MM.1S (cell line): ENCODE results near the gene CASTOR1.

Source experiments
- DNase-seq: peaks from one replicate; pipeline ENCODE4 v3.0.0-alpha.2; 2015
- H2AFZ ChIP-seq: fragments of 300-600 bp; sonication (generic); 2 replicates; pipeline ENCODE4 v1.6.0; 2016; ENCODE audit warnings: antibody characterized with exemption, low read length
- H3F3A ChIP-seq: fragments of 300-600 bp; sonication (generic); 2 replicates; pipeline ENCODE4 v1.6.1; 2016; ENCODE audit warnings: mild to moderate bottlenecking, antibody characterized with exemption, low read length, moderate library complexity, mixed read lengths; ENCODE audit not compliant: insufficient read depth
- H3K27ac ChIP-seq: fragments of 300-600 bp; sonication (generic); 2 replicates; pipeline ENCODE4 v1.5.1; 2016; ENCODE audit warnings: mild to moderate bottlenecking, low read length
- H3K27me3 ChIP-seq: fragments of 300-600 bp; sonication (generic); replicated peaks from 2 replicates; pipeline ENCODE4 v1.6.0; 2016; ENCODE audit warnings: low read length; ENCODE audit not compliant: insufficient read depth
- H3K36me3 ChIP-seq: fragments of 300-600 bp; sonication (generic); replicated peaks from 2 replicates; pipeline ENCODE4 v1.6.1; 2016; ENCODE audit warnings: mild to moderate bottlenecking, low read length, mixed read lengths; ENCODE audit not compliant: insufficient read depth
- H3K4me1 ChIP-seq: fragments of 300-600 bp; sonication (generic); 2 replicates; pipeline ENCODE4 v1.6.1; 2016; ENCODE audit warnings: low read length, mixed read lengths
- H3K4me2 ChIP-seq: fragments of 300-600 bp; sonication (generic); 2 replicates; pipeline ENCODE4 v1.6.0; 2016; ENCODE audit warnings: low read depth, low read length
- H3K4me3 ChIP-seq: fragments of 300-600 bp; sonication (generic); 2 replicates; pipeline ENCODE4 v1.5.1; 2016; ENCODE audit warnings: low read length, mixed read lengths
- H3K79me2 ChIP-seq: fragments of 300-600 bp; sonication (generic); 2 replicates; pipeline ENCODE4 v1.6.1; 2016; ENCODE audit warnings: mixed run types, low read length, mixed read lengths
- H3K9ac ChIP-seq: fragments of 300-600 bp; sonication (generic); 2 replicates; pipeline ENCODE4 v1.6.1; 2016; ENCODE audit warnings: low read length, mixed read lengths
- H3K9me2 ChIP-seq: fragments of 300-600 bp; sonication (generic); replicated peaks from 2 replicates; pipeline ENCODE4 v1.6.1; 2016; ENCODE audit warnings: mild to moderate bottlenecking, low read length, mixed read lengths; ENCODE audit not compliant: insufficient read depth
- H3K9me3 ChIP-seq: fragments of 300-600 bp; sonication (generic); replicated peaks from 2 replicates; pipeline ENCODE4 v1.6.1; 2016; ENCODE audit warnings: mild to moderate bottlenecking, low read length, mixed read lengths; ENCODE audit not compliant: insufficient read depth
- H4K20me1 ChIP-seq: fragments of 300-600 bp; sonication (generic); 2 replicates; pipeline ENCODE4 v1.6.1; 2016; ENCODE audit warnings: mild to moderate bottlenecking, low read length, moderate library complexity, mixed read lengths; ENCODE audit not compliant: insufficient read depth
- EZH2 ChIP-seq: fragments of 300-600 bp; sonication (generic); optimal IDR thresholded peaks from 2 replicates; pipeline ENCODE3; 2017; ENCODE audit warnings: low read depth, mild to moderate bottlenecking, antibody characterized with exemption, low read length, mixed read lengths
- EZH2phosphoT487 ChIP-seq: fragments of 300-600 bp; sonication (generic); IDR thresholded peaks from 2 replicates; pipeline ENCODE4 v1.6.1; 2018; ENCODE audit warnings: antibody characterized with exemption, low read length
- TF ChIP-seq, protein P1 (sequence below): fragments of 300-600 bp; sonication (generic); IDR thresholded peaks from 2 replicates; pipeline ENCODE4 v1.5.1; 2016; ENCODE audit warnings: antibody characterized with exemption, low read length, mixed read lengths

The CASTOR1 gene

DNA sequence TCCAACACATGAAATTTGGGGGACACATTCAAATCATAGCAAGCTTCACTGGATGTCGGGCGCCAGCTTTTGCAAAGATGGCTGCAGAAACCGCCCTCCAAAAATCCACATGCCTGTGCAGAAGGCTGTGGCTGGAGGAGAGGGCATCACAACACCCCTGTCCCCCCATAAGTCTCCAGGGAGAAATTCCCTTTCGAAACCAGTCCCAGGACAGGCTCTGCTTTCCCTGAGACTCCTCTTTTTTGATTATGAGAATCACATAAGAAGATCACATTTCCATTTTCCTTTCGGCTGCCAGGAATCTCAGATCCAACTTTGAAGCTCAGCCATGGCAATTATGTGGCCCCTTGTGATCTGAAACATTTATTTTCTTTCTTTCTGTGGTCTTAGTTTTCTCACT lies 52.4 kb downstream of the CASTOR1 start:
- no peak for TF ChIP-seq EZH2
- Histone ChIP-seq H2AFZ (no peak overlapping the region), H3K27ac (no peak overlapping the region), H3K9ac (no peak overlapping the region), H3K4me3 (no peak overlapping the region), H3K9me3 (no peaks in the 10 kb centered on the region), H3K79me2 (no peaks in the 10 kb centered on the region), H4K20me1 (no peaks in the 10 kb centered on the region), H3K27me3 (peaks cover 47% of the 10 kb centered on the region), H3K36me3 (no peaks in the 10 kb centered on the region), H3K4me1 (0 out of 2 replicates have a peak, but pooled peaks cover 4% of the 10 kb centered on the region), H3F3A (no peaks in the 10 kb centered on the region; the same call in 1 of the 2 replicates), H3K9me2 (no peaks in the 10 kb centered on the region), H3K4me2 (no peak overlapping the region)
- no peak for DNase-seq

DNA sequence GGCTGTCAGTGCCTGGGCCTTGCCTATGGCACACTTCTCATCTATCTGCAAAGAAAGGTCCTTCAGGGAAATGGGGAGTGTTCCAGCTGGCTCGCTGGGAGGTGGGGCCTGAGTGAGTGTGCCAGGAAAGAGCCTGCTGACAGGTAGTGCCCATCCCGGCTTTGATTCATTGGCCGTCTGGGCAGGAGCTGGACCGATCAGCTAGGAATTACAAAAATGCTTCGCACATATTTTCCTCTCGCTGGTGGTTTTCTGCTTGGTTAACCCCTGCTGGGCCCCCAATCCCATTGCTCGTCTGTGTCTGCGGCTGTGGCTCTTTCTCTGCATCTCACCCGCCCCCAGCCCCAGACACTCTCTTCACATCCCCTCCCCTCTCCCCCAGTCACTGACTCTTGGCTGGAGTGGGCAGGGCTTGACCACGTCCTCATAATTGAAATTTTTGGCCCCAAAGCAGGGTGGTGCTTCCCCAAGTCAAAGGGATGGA lies 53.6 kb downstream of the CASTOR1 start:
- H2AFZ ChIP-seq: no peak overlapping the region
- peaks cover 52% of the 10 kb centered on the region for H3K27me3 ChIP-seq
- TF ChIP-seq, protein P1, sequence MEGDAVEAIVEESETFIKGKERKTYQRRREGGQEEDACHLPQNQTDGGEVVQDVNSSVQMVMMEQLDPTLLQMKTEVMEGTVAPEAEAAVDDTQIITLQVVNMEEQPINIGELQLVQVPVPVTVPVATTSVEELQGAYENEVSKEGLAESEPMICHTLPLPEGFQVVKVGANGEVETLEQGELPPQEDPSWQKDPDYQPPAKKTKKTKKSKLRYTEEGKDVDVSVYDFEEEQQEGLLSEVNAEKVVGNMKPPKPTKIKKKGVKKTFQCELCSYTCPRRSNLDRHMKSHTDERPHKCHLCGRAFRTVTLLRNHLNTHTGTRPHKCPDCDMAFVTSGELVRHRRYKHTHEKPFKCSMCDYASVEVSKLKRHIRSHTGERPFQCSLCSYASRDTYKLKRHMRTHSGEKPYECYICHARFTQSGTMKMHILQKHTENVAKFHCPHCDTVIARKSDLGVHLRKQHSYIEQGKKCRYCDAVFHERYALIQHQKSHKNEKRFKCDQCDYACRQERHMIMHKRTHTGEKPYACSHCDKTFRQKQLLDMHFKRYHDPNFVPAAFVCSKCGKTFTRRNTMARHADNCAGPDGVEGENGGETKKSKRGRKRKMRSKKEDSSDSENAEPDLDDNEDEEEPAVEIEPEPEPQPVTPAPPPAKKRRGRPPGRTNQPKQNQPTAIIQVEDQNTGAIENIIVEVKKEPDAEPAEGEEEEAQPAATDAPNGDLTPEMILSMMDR: no peak
- TF ChIP-seq EZH2phosphoT487 (no peak), EZH2 (no peak)
- H3F3A ChIP-seq: no peaks in the 10 kb centered on the region; the same call in 1 of the 2 replicates
- DNase-seq: no peak
- H3K4me1 ChIP-seq: 0 out of 2 replicates have a peak, but pooled peaks cover 4% of the 10 kb centered on the region
- H3K27ac ChIP-seq: no peak overlapping the region
- H3K4me2 ChIP-seq: no peak overlapping the region
- no peaks in the 10 kb centered on the region for H4K20me1 ChIP-seq
- no peak overlapping the region for H3K4me3 ChIP-seq
- no peaks in the 10 kb centered on the region for H3K9me2 ChIP-seq
- H3K36me3 ChIP-seq: no peaks in the 10 kb centered on the region
- no peaks in the 10 kb centered on the region for H3K79me2 ChIP-seq
- H3K9ac ChIP-seq: no peak overlapping the region
- H3K9me3 ChIP-seq: no peaks in the 10 kb centered on the region
